Amygdala (tissue), 56 donors: ENCODE results near the gene FBXW4.

Experiments used
- DNase-seq, 56 donors: peaks; one replicate each; lab custom pipeline; 2025; lab: John Stamatoyannopoulos, UW

FBXW4 gene

DNA sequence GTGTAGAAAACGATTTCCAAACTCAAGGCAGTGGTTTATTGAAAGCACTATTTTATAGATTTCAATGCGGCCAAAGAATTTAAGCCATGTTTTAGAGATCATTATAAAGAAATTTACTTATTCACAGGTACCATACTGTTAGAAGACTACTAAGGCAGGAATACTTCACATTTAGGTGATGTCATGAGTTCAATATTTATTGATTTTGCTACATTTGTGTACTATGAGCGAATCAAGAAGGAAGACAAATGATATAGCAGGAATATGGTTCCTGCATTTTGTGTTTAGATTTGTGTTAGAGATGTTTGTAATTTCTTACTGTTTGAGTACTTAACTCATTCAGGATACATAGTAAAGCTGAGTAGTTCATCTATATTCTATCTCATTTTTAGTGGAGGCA, 1.7 kb upstream of the FBXW4 start:
- no peak for DNase-seq

DNA sequence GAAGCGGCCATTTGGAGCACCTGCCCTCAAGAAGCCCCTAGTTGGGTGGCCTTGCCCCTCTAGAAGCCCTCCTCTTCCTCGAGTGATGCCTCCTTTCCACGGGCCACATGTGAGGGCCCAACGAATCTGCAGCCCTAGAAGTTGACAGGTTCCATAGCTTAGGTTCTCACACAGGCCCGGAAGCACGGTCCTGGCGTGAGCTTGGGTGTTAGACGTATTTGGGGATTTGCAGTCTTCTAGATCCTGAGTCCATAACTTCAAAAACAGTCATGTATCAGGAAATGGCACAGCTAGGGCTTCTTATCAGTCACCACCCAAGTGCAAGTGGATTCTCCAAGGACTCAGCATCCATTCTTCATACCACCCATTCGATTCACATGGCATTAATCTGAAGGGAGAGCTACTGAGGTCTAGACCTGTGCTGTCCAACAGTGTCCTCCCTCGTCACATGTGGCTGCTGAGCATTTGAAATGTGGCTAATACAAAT, 477 bp upstream of the FBXW4 start:
- DNase-seq = peak in 2 of 56 donors; percentile 36 to 44

DNA sequence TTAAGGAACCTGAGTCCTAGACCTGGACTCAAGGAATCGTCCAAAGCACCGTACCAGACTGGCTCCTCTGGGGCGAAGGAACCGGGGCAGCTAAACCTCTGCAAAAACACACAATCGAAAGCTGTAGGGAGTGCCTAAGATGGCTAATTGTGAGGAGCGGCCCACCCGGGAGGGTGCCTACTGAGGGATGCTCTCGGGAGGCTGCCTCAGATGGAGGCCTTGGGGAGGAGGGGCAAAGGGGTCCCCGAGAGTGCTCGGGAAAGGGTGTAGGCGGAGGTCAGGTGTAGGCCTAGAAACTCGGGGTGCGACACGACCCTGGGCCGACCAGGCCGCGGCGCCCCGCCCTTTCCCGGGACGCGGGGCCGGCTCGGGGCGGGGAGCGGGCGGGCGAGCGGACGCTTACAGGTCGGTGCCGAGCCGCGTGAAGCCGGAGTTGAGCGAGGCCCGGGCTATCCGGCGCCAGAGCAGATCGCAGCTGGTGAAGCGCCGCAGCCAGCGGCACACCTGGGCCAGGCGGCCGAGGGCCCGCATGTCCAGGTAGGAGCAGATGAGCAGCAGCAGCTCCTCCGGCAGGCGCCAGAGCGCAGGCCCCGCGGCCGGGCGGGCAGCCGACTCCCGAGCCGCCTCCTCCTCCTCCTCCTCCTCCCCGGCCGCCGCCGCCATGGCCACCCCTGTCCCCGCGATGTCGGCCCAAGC, 844 bp downstream of the FBXW4 start:
- DNase-seq = peak in 46 of 56 donors; percentile 9 to 78 (median 48)

DNA sequence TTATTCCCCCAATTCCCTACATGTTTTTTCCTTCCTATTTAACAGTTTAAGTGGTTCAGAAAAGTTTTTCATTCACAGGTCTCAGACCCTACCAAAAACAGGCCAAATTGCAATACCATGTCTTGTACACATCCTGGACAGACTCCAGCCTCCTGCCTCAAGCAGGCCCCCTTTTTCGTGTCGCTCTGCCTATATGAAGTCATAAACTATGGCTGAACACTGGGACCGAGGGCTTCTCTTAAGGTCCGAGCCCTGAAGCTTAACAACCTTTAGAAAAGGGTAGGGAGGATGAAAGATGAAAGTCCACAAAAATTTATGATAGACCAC, 1.4 kb downstream of the FBXW4 start:
- DNase-seq = peak in 3 of 56 donors; percentile 1 to 35 (median 32)

DNA sequence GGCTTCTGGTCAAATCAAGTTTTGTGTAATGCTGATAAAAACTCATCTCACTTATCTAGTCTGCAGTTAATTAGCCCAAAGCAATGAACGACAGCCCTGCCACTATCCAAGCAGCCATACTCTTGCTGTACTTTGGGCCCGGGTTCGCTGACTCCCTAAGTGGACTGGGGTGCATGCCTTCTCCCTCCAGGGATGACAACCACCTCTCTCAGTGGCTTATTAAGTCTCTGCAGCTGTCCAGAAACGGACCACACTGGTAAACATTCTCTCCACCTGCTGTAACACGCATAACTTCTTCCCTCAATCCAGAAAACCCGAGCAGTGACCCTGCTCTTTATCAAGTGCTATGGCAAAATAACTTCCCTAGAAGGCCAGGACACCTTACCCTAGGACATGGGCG, 3.9 kb downstream of the FBXW4 start:
- DNase-seq = no peak

DNA sequence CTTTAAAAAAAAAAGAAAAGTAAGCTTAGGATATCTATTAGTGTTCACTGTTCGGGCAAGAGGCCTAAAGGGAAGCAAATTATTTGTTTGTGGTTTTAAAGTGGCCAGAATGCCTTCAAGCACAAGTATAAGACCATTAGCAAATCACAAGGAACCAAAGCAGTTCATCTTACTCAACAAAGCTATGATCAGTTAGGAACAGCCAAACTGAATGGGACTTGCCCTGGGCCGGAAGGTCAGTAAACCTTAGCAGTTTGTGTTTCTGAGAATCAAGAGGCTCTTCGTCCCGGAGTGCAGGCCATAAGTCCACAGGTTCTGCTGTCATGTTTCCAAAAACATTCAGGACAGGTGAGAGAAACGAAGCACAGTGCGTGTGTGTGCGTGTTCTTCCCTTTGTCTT, 4.5 kb downstream of the FBXW4 start:
- DNase-seq = no peak

DNA sequence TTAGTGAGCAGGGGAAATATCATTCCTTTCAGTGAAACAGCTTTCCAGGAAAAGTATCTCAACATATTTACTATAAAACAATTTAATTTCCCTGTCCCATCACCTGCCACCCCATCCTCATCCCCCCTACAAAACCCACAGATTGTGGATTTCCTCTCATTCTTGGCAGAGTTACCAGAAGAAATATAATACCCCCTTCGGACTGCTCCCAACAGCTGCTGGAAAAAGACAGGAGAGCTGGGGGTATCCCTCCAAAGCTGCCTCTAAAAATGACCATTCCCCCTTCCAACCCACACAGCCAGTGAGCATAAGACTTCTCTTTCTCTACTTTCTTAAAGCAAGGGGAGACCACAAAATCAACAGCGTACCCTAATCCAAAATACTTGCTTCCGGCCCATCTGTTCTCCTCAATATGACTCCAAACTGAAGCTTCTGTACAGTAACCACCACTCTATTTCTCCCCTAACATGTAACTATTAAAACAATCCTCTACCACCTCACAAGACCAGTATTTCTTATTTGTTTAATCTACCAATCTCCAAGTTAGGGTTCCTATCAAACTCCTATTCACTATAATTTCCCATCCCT, 7.8 kb downstream of the FBXW4 start:
- no peak for DNase-seq

DNA sequence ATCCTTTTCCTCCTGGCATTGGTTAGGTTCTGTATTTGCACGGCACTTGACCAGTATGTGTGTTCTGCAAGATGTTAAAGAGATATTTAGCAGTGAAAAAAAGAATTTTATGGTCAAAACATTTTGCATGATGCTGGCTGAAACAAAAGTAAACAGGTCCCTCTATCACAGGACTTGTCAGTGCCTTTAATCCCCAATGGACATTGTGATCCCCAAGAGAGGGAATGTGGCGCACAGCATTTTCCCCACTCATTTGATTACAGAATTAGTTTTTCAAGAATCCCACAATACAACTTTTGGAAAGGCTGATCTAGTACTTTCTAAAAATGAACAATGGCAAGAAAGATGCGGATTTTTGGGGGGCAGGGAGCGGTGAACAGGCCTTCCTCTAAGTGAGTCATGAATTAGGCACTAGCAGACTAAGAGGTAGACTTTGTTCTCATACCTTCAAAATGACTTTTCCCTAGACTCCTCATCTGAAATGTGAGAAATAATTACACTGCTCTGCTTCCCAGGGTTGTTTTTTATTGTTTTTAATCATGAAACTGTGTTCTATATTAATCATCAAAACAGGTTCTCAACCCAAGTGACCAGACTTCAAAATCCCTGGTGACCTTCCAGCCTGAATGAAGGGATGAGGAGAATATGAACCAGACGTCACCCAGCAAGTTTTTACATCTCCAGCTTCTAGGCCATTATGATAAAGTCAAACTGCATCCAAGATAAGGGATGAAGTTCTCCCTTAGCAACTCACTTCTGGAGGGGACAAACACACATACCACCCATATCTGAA, 8.6 kb downstream of the FBXW4 start:
- DNase-seq = no peak

DNA sequence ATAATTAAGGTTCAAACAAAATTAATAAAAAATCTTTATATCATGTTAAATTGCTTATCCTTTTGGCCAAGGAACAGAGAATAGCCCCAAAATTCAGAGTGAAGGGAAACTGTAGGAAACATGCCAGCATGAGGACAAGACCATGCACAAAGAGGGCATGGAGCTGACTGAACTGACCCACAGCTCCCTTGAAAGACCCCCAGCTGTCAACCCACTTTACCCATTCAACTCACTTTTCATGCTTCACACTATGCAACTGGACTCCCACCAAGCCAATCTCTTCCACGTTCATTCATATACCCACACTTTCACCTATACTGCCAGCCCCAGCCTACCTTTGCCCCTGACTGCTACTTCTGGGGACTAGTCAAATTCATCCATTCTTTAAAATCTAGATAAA, 10.2 kb downstream of the FBXW4 start:
- no peak for DNase-seq

DNA sequence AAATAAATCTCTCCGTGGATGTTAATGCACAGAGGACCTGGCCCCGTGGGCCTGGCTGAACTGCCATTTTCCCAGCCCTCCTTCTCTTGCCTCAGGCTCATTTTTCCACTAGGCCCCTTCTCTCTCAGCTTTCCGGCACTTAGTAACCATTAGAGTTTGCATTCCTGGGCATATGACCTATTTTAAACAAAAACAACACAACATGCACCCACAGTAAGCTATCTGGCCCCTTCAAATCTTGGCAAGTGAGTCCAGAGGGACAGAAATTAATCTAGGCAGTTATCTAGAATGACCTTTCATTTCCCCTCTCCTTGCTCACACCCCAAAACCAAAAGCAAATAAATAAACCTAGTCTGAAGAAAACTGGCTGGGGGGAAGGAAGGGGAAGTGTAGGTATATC, 11.7 kb downstream of the FBXW4 start:
- DNase-seq = no peak

DNA sequence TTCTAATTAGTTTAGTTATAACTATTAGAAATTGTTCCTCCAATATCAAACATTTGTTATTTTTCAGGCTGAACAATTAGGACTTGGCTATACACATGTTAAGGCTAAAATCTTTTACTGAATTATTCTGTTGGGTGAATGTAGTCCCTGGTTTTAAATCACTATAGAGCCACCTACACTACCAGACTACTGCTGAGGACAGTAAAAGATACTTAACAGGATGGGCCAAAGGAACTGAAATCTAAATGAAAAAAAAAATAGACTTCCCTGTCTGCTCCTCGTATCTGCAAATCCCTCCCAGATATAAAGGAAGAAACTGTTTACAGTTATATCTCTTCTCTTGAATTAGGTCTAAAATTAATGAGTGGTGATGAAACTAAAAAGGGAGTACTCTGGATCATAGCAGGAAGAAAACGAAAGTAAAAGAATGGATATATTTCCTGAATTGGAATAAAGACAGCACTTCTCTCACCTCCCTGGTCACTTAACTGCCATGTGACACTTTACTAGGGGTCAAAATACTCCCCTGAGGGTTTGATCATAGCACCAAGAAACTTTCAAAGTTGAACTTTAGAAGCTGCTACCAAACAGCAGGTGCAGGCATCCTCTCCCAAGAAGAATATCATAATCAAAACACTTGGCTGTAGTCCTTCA, 12.7 kb downstream of the FBXW4 start:
- DNase-seq = no peak

DNA sequence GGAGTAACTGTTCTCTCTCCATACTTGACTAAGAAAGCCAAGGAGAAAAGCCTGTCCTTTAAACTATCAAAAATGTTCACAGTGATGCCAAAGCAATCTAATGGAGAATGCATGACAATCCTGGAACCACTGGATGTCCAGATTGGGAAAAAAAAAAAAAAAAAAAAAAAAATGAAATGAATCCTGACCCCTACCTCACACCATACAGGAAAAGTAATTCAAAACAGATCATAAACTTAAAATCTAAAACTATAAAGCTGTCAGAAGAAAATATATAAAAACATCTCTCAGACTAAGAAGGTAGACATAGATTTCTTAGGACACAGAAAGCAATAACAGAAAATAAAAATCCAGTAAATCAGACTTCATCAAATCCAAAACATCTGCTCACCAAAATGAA, 18.4 kb downstream of the FBXW4 start:
- no peak for DNase-seq

DNA sequence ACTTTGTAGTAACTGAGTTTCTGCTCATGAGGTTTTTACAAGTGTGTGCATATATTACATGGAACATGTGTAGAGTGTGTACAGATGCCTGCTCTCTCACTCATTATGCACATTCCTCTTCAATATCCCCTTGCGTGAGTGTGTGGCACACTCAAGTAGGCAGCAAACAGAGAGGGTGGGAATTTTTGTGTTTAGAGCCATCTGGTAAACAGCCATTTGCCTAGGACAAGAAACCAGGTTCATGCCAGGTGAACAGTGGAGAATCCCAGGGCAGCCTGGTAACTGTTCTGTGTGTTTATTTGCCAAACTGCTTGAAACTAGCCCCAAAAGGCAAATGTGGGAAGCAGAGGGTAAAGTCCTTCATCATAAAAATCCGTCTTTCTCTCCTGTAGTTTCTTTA, 19.9 kb downstream of the FBXW4 start:
- DNase-seq = no peak

DNA sequence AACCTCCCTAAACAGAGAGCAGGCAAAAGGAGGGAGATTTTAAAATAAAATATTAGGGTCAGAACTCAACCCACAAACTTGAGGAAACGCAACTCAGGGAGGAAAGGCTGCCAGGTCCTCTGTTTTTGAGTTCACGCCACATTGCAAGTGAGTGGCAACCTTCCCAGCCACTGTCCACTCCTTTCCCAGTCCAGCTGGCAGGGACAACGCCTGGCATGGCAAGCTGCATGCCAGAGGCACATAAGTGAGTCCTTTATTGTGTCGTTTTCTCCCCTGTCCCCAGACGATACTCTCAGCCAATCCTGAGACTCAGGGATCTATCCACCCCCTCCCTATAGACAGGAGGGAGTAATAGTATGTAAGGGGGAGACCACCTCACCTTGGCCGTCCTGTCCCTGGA, 22.4 kb downstream of the FBXW4 start:
- peak in 33 of 56 donors; percentile 2 to 70 (median 24) for DNase-seq

DNA sequence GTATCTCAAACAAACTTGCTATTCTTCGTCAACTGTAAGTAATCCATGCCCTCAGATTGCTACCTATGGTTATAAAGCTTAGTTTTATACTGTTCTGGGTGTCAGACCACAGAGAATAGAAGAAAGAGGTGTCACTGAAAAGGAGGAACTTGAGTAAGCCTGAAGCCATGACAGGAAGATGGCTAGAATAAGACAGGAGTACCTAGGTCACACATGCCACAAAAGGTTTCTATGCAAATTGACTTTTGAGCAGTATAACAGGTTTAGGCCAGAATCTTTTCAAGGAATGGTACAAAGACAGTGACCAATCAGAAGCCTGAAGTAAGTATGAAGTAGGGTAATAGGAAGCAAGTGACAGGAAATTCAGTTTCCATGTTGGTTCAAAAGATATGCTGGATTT, 23.5 kb downstream of the FBXW4 start:
- no peak for DNase-seq

DNA sequence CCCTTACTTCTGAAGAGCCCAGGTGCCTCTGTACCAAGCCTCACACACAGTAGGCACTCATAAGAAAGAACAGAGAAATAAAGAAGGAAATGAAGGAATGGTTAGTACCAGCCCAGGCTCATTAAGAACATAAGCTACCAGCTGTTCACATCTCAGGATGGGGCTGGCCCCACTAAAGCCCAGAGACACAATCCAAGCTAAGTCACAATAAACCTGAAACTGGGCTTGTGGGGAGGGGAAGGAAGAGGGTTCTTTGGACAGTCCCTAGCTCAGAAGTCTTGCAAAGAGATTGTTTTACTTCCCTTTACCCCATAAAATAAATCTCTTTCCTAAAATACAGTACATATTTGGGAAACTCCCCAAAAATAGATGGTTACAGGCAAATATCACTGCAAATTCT, 24.3 kb downstream of the FBXW4 start:
- no peak for DNase-seq

DNA sequence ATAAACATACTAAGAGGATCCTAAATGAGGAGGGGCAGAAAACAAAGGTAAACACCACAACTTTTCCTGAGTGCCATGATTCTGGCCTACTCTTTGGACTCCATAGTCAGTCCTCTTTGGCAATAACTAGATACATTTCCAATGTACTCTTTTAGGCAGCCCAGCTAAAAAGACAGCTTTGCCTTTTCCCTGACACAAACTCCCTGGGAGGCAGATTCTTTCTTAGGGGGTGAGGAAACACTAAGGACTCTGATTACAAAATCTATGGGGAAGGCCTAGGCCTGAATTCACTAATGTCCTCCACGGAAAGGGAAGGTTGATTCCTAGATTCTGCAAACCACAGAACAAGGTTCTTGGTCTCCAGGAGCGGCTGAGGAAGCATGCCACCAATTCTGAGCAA, 25.8 kb downstream of the FBXW4 start:
- no peak for DNase-seq

DNA sequence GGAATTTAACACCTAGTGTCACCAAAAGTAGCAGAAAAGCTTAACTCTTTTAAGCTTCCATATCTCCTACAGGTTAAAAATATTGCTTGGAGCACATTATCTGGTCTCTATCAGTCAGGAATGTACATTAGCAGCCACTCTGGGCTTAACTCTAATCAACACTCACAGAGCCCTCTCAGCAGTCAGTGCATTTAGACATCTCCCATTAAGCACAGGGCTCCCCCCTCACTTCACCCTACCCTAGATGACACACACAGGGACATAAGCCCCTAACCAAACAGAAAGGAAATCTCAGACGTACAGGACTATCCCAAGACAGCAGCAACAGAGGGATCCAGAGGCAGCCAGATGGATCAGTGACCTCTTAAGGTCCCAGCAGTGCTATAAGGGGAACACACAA, 26.4 kb downstream of the FBXW4 start:
- no peak for DNase-seq

DNA sequence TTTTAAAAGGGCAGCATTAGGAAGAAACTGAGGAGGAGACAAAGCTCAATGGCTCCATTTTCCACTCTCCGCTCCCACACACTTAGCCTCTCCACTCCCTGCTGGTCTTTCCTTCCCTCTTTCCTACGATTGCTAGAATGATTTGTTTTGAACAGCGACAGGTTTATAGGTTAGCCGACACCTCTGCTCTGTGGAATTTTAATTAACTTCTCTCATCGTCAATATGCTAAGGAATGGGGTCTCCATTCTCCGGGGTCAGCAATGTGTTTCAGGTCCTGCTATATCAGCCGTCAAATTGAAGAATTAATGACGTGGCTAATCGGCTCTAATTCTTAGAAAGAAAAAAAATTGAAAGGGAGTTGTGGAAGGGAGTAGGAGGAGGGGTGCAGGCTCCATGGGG, 28.9 kb downstream of the FBXW4 start:
- no peak for DNase-seq

DNA sequence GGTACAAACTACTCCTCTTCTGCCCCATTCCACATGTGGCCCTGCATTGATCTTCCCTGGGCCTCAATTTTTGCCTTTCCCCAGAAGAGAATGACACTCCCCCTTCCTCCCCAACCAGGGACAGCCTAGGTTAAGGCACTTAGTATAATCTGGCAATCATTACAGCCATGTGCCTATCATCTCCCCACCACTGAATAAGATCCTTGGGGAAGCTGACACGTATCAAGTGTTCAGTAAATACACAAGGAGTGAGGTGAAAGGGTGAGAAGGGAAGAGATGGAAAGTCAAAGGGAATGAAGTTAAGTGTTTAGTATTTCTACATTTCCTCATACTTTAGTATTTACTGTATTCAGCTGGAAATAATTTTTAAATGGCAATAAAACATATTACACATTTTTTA, 31.9 kb downstream of the FBXW4 start:
- no peak for DNase-seq

DNA sequence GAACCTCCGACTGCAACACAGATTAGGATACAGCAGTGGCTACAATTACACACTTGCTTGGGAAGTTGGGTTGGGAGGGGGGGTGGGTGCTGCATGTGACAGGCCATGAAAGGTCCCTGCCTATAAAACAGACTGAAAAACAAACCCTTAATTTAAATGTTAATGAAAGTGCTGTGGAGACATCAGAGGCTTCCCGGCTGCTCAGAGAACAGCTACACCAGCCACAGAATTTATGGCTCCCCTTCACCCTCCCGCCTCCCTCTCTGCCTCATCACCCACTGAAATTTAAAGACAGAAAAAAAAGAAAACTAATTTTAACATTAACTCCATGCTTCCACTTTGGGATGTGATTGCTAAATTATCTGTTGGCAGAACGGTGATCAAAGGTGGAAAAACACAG, 34.7 kb downstream of the FBXW4 start:
- no peak for DNase-seq
